ENCODE measurements around the gene SERTAD4. TPM values are rescaled to one million over a fixed set of nuclear protein-coding genes. Genes with fewer than 3 reads are reported as not detected.

The SERTAD4 gene
- total RNA-seq, 1 experiment from 2014 or later, result 0.20 TPM

DNA sequence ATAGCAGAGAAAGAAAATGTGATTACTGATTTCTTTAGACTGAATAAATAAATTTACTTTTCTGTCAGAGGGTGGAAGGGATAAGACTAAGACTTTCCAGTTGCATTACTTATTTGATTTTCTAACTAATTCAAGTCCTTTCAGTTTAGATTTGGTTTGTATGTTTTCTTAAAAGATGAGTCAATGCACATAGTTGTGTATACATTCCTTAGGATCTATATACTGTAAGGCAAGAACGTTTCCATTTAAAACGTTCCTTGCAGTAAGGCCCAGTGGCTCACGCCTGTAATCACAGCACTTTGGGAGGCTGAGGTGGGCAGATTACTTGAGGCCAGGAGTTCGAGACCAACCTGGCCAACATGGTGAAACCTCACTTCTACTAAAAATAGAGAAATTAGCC, 14.5 kb upstream of the SERTAD4 start:
- Histone ChIP-seq H3K4me3 (no peak overlapping the region), H3K36me3 (no peaks in the 10 kb centered on the region), H3K27ac (no peak overlapping the region), H3K4me1 (no peaks in the 10 kb centered on the region), H3K27me3 (no peaks in the 10 kb centered on the region), H3K9me3 (replicated peaks) (no peaks in the 10 kb centered on the region)
- DNase-seq, result no peak

DNA sequence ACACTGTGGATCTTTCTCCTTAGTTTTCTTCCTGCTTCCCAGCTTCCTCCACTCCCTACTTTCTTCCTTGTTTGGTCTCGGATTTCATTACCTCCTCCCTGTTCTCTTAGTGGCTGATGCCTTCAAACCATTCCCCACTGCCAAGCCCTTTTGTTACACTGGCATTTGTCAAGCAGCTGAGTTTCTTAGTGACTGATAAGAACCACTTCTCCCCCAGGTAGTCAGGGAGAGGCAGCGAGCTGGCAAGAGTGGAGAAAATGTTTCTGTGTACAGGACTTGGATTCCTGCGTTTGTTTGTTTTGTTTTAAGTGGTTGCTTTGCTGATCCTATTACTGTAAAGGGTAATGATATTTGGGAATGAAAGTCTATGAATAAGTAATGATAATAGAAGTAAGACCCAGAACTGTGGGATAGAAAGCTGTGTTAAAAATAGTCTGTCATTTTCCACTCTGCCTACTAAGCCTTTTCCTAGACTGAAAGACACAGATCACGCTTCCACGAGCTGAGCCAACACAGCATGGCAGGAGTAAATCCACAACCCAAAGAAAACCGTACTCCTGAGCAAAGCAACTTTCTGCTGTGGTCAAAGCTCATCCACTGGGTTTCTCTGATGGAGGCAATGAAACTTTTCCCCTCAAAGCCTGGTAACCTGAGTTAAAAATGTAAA, 10.1 kb upstream of the SERTAD4 start:
- peaks cover 18% of the 10 kb centered on the region for H3K27me3 ChIP-seq
- no peaks in the 10 kb centered on the region for H3K36me3 ChIP-seq
- DNase-seq, result peak in 1 of 2 experiments; percentile 31
- H3K4me1 ChIP-seq, result no peaks in the 10 kb centered on the region
- H3K9me3 ChIP-seq (replicated peaks), result no peaks in the 10 kb centered on the region
- H3K27ac ChIP-seq, result no peak overlapping the region
- H3K4me3 ChIP-seq, result no peak overlapping the region

DNA sequence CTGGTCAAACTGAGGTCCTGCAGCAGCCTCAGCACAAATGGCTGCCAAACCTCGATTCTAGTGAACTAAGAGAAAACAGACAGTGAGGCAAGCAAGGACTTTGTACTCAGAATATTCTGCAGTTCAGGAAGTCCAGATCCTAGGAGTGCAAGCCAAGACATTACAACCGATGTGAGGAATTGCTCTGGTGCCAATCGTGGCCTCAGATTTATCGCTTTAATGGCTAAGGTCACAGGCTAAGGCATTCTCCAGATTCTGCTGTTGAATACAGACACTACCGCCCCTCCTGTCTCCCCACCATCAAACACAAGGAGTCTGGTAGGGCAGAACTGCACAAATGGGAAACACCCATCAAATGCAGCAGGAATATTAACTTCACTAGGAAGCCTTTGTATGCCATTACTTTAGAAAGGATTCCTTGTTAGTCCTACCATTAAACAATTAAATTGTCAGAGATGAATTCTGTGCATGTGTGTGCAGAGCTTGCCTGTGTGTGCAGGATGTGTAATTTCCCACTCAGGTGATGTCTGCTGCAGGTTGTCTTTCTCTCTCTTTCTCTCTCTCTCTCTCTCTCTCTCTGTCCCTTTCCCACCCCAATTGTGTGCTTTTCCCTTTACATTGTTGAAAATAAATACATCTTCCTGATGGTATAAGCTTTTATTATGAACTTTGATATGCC, 9.2 kb upstream of the SERTAD4 start:
- Histone ChIP-seq H3K27me3 (peaks cover 26% of the 10 kb centered on the region), H3K36me3 (no peaks in the 10 kb centered on the region), H3K9me3 (replicated peaks) (no peaks in the 10 kb centered on the region), H3K4me3 (no peak overlapping the region), H3K27ac (no peak overlapping the region), H3K4me1 (no peaks in the 10 kb centered on the region)
- DNase-seq, result no peak

DNA sequence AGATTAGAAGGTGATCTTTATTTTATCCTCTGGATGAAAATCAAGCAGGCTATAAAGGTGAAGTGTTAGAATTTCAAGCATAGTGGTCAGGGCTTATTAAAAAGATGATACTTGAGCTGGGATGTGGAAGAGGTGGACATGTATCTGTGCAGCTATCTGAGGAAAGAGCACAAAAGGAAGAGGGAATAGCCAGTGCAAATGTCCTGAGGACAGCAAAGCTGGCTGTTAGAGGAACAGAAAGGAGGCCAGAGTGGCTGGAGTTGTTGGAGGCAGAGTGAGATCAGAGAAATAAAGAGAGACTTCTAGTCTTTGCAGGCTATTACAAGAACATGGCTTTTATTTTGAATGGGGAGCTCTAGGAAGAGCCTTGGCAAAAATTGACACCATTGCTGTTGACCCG, 4.4 kb upstream of the SERTAD4 start:
- Histone ChIP-seq H3K27me3 (peaks cover 45% of the 10 kb centered on the region), H3K9me3 (replicated peaks) (0 out of 2 replicates have a peak, but pooled peaks cover 6% of the 10 kb centered on the region), H3K4me3 (no peak overlapping the region), H3K27ac (no peak overlapping the region), H3K36me3 (no peaks in the 10 kb centered on the region), H3K4me1 (peaks cover 2% of the 10 kb centered on the region; the same call in 1 of the 2 replicates)
- no peak for DNase-seq

DNA sequence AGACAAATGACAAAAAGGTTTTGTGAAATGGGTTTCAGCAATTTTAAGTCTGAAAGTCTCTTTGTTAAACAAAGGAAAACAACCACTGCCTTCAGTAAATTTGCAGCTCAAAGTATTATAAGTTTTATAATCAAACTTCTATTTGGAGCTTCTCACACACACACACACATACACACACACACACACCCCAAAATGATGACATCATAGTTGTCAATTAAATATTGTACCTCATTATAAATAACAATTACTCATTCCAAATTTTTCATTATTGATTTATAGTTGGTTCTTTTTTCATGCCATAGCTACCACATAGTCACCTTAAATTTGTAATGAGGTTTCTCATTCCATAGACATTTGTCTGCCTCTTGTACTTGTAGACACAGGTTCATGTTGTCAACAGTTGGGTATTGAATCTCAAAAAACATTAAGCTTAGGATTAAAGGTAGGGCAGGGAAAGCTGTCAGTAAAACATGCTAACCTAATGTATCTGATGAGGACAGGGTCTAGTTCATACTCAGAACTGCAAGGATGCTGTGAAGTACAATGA, 2.4 kb upstream of the SERTAD4 start:
- no peak overlapping the region for H3K27ac ChIP-seq
- peaks cover 58% of the 10 kb centered on the region for H3K27me3 ChIP-seq
- H3K9me3 ChIP-seq (replicated peaks), result 0 out of 2 replicates have a peak, but pooled peaks cover 6% of the 10 kb centered on the region
- no peak overlapping the region for H3K4me3 ChIP-seq
- H3K4me1 ChIP-seq, result peaks cover 2% of the 10 kb centered on the region; the same call in 1 of the 2 replicates
- H3K36me3 ChIP-seq, result no peaks in the 10 kb centered on the region
- no peak for DNase-seq

DNA sequence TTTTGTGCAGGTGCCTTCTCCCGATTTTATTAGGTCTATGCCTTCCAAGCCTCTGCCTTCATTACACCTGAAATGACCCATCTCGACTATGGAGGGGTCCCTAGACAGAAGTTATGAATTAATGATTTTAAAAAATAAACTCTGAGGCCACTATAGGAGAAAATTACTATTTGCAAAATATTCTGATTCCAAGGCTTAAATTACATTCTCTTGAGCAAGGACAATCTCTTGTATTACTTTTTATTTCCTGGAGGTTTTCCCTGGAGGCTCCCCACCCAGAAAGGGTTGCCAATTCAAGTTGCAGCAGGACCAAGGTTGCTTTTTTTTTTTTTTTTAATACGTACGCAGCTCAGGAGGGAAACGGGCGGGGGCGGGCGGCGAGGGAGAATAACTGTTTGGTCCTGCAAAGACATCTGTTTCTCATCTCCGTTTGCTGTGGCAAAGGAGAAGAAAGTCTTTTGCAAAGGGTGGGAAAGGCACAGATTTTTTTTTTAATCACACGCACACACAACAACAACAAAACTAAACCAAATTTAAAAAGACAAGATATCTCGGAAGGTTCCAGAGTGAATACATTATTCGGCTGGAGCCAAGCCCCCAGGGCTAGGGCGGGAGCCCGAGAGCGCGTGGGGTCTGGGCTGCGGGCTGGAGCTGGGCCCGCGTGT, 618 bp upstream of the SERTAD4 start:
- Histone ChIP-seq H3K4me3 (no peak overlapping the region; the same call in 1 of the 2 replicates), H3K27ac (no peak overlapping the region), H3K27me3 (peaks cover 53% of the 10 kb centered on the region), H3K4me1 (peaks cover 2% of the 10 kb centered on the region; the same call in 1 of the 2 replicates), H3K36me3 (no peaks in the 10 kb centered on the region), H3K9me3 (replicated peaks) (0 out of 2 replicates have a peak, but pooled peaks cover 6% of the 10 kb centered on the region)
- no peak for DNase-seq

DNA sequence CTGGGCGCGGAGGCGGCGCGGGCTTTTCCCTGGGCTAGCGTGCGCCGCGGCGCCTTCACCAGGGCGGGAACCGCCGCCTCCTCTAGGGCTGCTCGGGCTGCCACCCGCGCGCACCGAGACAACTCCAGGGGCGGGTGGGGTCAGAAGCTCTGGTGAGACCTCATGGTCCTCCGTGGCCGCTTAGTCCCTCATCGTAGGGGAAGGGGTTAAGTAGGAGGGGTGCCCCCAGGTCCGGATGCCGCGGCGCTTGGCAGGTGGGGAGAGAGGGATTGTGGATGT, 559 bp downstream of the SERTAD4 start:
- H3K9me3 ChIP-seq (replicated peaks), result 0 out of 2 replicates have a peak, but pooled peaks cover 6% of the 10 kb centered on the region
- peaks cover 44% of the 10 kb centered on the region for H3K27me3 ChIP-seq
- peak in 1 of 2 experiments; percentile 11 for DNase-seq
- H3K27ac ChIP-seq, result no peak overlapping the region
- H3K36me3 ChIP-seq, result no peaks in the 10 kb centered on the region
- peaks cover 2% of the 10 kb centered on the region; the same call in 1 of the 2 replicates for H3K4me1 ChIP-seq
- H3K4me3 ChIP-seq, result peak overlapping the region; percentile 50

DNA sequence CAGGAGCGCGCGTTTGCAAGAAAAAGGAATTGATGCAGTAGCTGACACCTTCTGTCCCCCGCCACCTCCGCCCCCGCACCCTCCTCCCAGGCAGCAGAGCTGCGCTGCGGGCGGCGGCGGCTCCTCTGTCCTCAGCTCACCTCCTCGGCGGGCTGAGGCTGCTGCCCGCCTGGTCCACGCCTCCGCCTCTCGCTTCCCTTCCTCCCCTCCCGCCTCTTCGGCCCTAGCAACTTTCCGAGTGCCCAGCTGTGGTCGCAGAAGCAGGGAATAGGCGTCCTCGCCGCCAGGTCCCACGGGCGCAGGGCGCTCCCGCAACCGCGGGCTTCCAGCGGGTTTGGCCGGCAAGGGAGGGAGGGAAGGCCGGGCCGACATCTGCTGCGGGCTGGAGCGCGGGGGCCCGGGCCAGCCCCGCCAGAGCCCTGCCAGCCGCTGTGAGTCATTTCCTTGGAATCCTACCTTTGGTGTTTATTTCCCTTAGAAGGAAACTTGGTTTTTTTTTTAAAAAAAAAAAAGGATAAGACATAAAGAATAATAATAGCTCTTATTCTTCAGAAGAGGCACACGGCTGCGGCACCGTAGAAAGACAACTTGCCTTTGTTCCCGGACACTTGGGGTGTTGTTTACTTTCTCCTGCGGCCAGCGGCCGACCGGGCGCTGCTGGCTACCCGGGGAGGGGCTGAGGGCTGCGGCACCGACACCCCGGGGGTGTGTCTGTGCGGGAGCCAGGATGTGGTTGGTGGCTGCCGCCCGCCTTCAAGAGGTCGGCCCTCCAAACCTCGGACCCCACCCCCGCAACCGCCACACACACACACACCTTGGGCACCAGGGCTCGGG, 1.1 kb downstream of the SERTAD4 start:
- peak; percentile 29 to 40 for DNase-seq
- no peak overlapping the region for H3K27ac ChIP-seq

DNA sequence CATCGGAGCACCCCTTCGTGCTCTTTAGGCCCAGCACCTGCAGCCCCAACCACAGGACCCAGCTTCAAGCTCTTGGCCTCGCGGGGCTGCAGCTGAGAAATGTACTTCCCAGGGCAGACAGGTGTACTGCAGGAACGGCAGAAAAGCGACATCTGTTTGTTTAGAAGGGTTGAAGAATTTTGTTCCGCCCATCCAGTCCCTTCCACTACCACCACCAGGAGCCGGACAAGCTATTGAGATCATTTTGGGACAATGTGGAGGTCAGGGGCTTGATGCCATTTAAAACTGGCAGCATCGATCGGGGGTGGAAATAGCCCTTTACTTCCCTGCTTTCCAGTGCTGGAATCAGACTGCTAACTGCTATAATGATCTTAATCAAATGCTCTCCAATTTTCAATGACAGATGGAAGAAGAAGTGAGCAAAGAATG, 1.7 kb downstream of the SERTAD4 start:
- H3K4me3 ChIP-seq, result peak overlapping the region; percentile 50; the same call in 1 of the 2 replicates
- H3K27ac ChIP-seq, result no peak overlapping the region
- no peak for DNase-seq
- H3K4me1 ChIP-seq, result peaks cover 6% of the 10 kb centered on the region
- H3K9me3 ChIP-seq (replicated peaks), result 0 out of 2 replicates have a peak, but pooled peaks cover 6% of the 10 kb centered on the region
- peaks cover 41% of the 10 kb centered on the region for H3K27me3 ChIP-seq
- H3K36me3 ChIP-seq, result no peaks in the 10 kb centered on the region

More for the DNA sequence above, 1.1 kb downstream of the SERTAD4 start:
- no peaks in the 10 kb centered on the region for H3K36me3 ChIP-seq
- peaks cover 41% of the 10 kb centered on the region for H3K27me3 ChIP-seq
- H3K9me3 ChIP-seq (replicated peaks), result 0 out of 2 replicates have a peak, but pooled peaks cover 6% of the 10 kb centered on the region
- peaks cover 2% of the 10 kb centered on the region; the same call in 1 of the 2 replicates for H3K4me1 ChIP-seq
- H3K4me3 ChIP-seq, result peak overlapping the region; percentile 50

DNA sequence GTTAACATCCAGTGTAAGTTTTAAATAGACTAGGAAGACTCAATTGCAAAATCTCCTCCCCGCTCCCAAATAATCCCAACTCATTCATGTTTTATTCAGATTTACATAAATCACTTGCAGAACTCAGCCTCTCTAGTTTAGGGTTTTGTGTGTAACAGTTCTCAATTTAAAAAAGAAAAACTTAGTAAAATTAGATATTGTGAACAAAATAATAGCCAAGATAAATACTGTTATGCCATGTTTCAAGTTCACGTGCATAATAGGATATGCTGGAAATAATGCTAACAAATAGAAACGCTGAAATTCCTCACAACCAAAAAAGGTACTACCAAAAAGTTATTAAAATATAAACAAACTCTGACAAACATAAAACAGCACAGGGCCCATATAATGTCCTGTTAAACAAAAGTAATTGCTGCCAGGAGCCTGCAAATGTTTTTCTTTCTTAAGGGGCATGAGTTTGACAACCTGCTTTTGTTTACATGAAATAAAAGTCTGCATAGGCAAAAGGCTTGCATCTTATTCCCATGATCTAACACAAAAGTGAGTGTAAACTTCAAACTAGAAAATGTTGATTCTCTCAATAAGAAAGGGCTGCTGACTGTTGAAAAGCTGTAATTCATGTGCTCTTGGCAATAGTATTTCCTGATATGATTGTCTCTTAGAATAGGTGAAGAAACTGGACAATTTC, 2.9 kb downstream of the SERTAD4 start:
- no peak overlapping the region for H3K4me3 ChIP-seq
- peaks cover 38% of the 10 kb centered on the region for H3K27me3 ChIP-seq
- H3K4me1 ChIP-seq, result peaks cover 10% of the 10 kb centered on the region
- no peak for DNase-seq
- H3K36me3 ChIP-seq, result no peaks in the 10 kb centered on the region
- H3K9me3 ChIP-seq (replicated peaks), result 0 out of 2 replicates have a peak, but pooled peaks cover 3% of the 10 kb centered on the region
- H3K27ac ChIP-seq, result no peak overlapping the region

DNA sequence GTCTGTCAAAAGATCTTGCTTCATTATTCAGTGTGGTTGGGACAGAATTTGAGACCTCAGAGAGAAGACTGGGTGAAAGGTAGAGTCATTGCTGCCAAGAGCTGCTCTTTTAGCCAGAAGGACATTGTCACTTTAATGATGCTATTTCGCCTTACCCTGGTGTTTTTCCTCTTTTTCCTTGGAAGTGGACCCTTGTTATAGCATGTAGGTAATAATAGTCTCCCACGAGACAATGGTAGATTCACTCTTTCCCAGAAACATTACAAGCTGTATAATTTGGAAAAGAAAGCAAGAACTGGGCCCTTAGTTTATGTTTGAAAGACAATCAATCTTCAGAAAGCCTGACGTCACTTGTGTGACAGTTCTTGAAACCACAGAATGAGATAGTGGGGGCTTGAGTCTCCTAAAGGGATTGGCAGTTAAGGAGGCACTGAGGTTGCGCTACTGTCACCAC, 3.8 kb downstream of the SERTAD4 start:
- H3K27ac ChIP-seq, result no peak overlapping the region
- DNase-seq, result no peak
- peaks cover 10% of the 10 kb centered on the region for H3K4me1 ChIP-seq
- no peaks in the 10 kb centered on the region for H3K9me3 ChIP-seq (replicated peaks)
- no peaks in the 10 kb centered on the region for H3K36me3 ChIP-seq
- no peak overlapping the region for H3K4me3 ChIP-seq
- H3K27me3 ChIP-seq, result peaks cover 29% of the 10 kb centered on the region

DNA sequence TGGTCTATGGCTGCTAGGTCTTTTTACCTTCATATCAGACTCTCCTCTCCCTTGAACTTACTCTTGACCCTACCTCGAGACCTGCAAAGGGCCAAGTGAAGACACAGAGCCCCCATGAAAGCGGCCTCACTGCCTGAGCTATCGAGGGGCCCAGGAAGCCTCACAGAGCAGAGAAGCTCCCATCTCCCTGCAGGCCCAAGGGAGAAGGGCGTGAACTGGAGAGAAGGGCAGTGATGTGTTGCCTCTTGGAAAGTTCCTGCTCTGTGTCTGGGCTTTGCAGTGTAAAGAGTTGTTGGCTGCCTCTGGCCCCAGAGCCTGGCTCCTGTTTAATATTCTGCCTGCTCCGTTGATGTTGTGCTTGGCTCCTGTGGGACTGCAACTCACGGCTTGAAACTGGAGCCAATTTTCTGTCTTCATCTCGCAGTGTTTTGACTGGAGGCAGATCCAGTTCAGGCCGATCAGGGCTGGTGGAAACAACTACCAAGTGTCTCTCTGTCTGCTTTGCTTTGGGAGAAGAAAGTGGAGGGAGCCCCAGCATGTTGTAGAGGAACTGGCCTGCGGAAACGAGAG, 4.3 kb downstream of the SERTAD4 start:
- DNase-seq, result no peak
- no peaks in the 10 kb centered on the region for H3K36me3 ChIP-seq
- no peak overlapping the region for H3K27ac ChIP-seq
- peaks cover 25% of the 10 kb centered on the region for H3K27me3 ChIP-seq
- no peaks in the 10 kb centered on the region for H3K9me3 ChIP-seq (replicated peaks)
- H3K4me1 ChIP-seq, result peaks cover 10% of the 10 kb centered on the region
- H3K4me3 ChIP-seq, result no peak overlapping the region

DNA sequence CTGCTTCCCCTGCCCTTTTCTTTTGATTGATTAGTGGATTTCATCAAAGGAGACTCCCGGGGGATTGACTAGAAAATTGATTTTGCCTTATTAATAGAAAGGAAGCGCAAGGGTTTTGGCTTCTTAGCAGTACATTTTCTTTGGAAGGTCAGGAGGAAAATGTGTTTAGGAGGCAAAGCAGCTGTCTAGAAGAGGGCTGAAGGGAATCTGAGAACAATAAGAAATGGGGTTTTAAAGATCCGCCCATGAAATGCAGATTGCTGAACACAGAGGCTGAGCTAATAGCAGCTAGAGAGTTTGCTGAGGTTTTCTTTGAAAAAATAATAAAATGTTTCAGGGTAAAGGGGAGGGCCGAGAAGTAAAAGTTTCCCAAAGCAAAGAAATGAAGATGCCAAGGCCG, 4.9 kb downstream of the SERTAD4 start:
- no peak for DNase-seq
- H3K4me3 ChIP-seq, result no peak overlapping the region
- no peaks in the 10 kb centered on the region for H3K36me3 ChIP-seq
- H3K27me3 ChIP-seq, result peaks cover 25% of the 10 kb centered on the region
- peaks cover 10% of the 10 kb centered on the region for H3K4me1 ChIP-seq
- no peak overlapping the region for H3K27ac ChIP-seq
- H3K9me3 ChIP-seq (replicated peaks), result no peaks in the 10 kb centered on the region

Measured in SJCRH30 (cell line).